PC-3 (cell line): Measurements from ENCODE around the gene ASCC3.

ENCODE experiments used
- EZH2 ChIP-seq: fragments of 300-600 bp; sonication (generic); IDR thresholded peaks from one replicate; pipeline ENCODE4 v1.6.1; 2017; ENCODE audit warnings: antibody characterized with exemption, mild to moderate bottlenecking, low read length; ENCODE audit not compliant: unreplicated experiment
- TF ChIP-seq, protein P1 (sequence below): fragments of 300-600 bp; sonication (generic); conservative IDR thresholded peaks from 2 replicates; pipeline ENCODE4 v1.5.1; 2017; ENCODE audit warnings: antibody characterized with exemption, low read depth, mild to moderate bottlenecking, low read length

- TF ChIP-seq, protein P1, sequence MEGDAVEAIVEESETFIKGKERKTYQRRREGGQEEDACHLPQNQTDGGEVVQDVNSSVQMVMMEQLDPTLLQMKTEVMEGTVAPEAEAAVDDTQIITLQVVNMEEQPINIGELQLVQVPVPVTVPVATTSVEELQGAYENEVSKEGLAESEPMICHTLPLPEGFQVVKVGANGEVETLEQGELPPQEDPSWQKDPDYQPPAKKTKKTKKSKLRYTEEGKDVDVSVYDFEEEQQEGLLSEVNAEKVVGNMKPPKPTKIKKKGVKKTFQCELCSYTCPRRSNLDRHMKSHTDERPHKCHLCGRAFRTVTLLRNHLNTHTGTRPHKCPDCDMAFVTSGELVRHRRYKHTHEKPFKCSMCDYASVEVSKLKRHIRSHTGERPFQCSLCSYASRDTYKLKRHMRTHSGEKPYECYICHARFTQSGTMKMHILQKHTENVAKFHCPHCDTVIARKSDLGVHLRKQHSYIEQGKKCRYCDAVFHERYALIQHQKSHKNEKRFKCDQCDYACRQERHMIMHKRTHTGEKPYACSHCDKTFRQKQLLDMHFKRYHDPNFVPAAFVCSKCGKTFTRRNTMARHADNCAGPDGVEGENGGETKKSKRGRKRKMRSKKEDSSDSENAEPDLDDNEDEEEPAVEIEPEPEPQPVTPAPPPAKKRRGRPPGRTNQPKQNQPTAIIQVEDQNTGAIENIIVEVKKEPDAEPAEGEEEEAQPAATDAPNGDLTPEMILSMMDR = no peak
- TF ChIP-seq EZH2 = no peak
Measured at GRCh38 chr6:100673641-100674040, 207.5 kb downstream of the ASCC3 start.
